A172 (cell line): ENCODE results near the gene MYLK. TPM values are rescaled to one million over a fixed set of nuclear protein-coding genes. Genes with fewer than 3 reads are reported as not detected.
A peak's percentile ranks its signal among the peaks of the same experiment; 100 is the strongest.

Experiments used
- DNase-seq: peaks from one replicate; pipeline ENCODE4 v3.0.0-alpha.2; 2015; ENCODE audit warnings: low spot score
- total RNA-seq: library from RNA; depleted of rRNA; stranded (reverse); fragments of >200 nt; shearing (Covaris generic); gene quantifications from 2 replicates; pipeline ENCODE4 v1.2.3, GENCODE V29; 2014

MYLK gene
- total RNA-seq, 1 experiment from 2014 or later, result 109 TPM

GRCh38 chr3:123774474-123774873 is 109.7 kb downstream of the MYLK start:
- DNase-seq, result no peak

- peak; percentile 94 for DNase-seq
Measured at GRCh38 chr3:123773681-123774431, 110.3 kb downstream of the MYLK start.

GRCh38 chr3:123769356-123769743 is 114.8 kb downstream of the MYLK start:
- DNase-seq, result no peak

- DNase-seq, result no peak
Measured at GRCh38 chr3:123768480-123769355, 115.4 kb downstream of the MYLK start.

GRCh38 chr3:123767564-123768292 is 116.4 kb downstream of the MYLK start:
- no peak for DNase-seq

GRCh38 chr3:123767009-123767372 is 117.1 kb downstream of the MYLK start:
- no peak for DNase-seq

GRCh38 chr3:123766193-123767008 is 117.7 kb downstream of the MYLK start:
- DNase-seq, result no peak

GRCh38 chr3:123765475-123766128 is 118.5 kb downstream of the MYLK start:
- no peak for DNase-seq

GRCh38 chr3:123764647-123765046 is 119.5 kb downstream of the MYLK start:
- DNase-seq, result no peak

GRCh38 chr3:123762805-123763204 is 121.3 kb downstream of the MYLK start:
- no peak for DNase-seq

- no peak for DNase-seq
Measured at GRCh38 chr3:123760817-123761216, 123.3 kb downstream of the MYLK start.

GRCh38 chr3:123759871-123760270 is 124.3 kb downstream of the MYLK start:
- no peak for DNase-seq

GRCh38 chr3:123759311-123759710 is 124.8 kb downstream of the MYLK start:
- DNase-seq, result no peak

GRCh38 chr3:123758081-123758564 is 126.0 kb downstream of the MYLK start:
- peak; percentile 97 for DNase-seq

- DNase-seq, result peak; percentile 86
Measured at GRCh38 chr3:123757281-123757940, 126.7 kb downstream of the MYLK start.

- no peak for DNase-seq
Measured at GRCh38 chr3:123755501-123755900, 128.6 kb downstream of the MYLK start.

- no peak for DNase-seq
Measured at GRCh38 chr3:123755085-123755484, 129.0 kb downstream of the MYLK start.

- no peak for DNase-seq
Measured at GRCh38 chr3:123753286-123753685, 130.8 kb downstream of the MYLK start.

- no peak for DNase-seq
Measured at GRCh38 chr3:123752228-123752627, 131.9 kb downstream of the MYLK start.

GRCh38 chr3:123751433-123751832 is 132.7 kb downstream of the MYLK start:
- DNase-seq, result peak; percentile 47
